ENCODE data around the gene OR1L1. TPM values are rescaled to one million over a fixed set of nuclear protein-coding genes. Genes with fewer than 3 reads are reported as not detected.

OR1L1 gene
- not detected for total RNA-seq
- long read RNA-seq = 0 reads

GRCh38 chr9:122661416-122661815 lies at the start of gene OR1L1:
Gene OR1L1, plus strand, starts transcription at chr9:122661716. Its CDS starts 0 bp downstream, at chr9:122661716.
- no peak within 1 kb of the TSS for H3K4me3 ChIP-seq
- no peaks in the 10 kb centered on the region for H3K27me3 ChIP-seq
- H3K27ac ChIP-seq = no peak within 1 kb of the TSS
- TF ChIP-seq CTCF (IDR thresholded peaks at IDR 0.05) = no peak
- intact Hi-C loops (cut with DNase I) = no loop called here
- DNase-seq = no peak
- no peak for ATAC-seq
- H3K4me1 ChIP-seq = no peaks in the 10 kb centered on the region
- no peaks in the 10 kb centered on the region for H3K36me3 ChIP-seq
- no peaks in the 10 kb centered on the region for H3K9me3 ChIP-seq

- no peak for ATAC-seq
- Histone ChIP-seq H3K36me3 (no peaks in the 10 kb centered on the region), H3K27ac (no peak within 1 kb of the TSS), H3K27me3 (no peaks in the 10 kb centered on the region), H3K4me3 (no peak within 1 kb of the TSS), H3K9me3 (no peaks in the 10 kb centered on the region), H3K4me1 (no peaks in the 10 kb centered on the region)
- no peak for TF ChIP-seq CTCF (IDR thresholded peaks at IDR 0.05)
- DNase-seq = no peak
- intact Hi-C loops (cut with DNase I) = no loop called here
These were observed 47.2 kb upstream of the OR1L1 start, which contains the start of gene OR1Q1 for GRCh38 chr9:122614362-122614761. Gene OR1Q1, plus strand, starts transcription at chr9:122614738. Its CDS starts 0 bp downstream, at chr9:122614738.

- Histone ChIP-seq H3K4me3 (no peak overlapping the region), H3K27me3 (no peaks in the 10 kb centered on the region), H3K36me3 (no peaks in the 10 kb centered on the region), H3K4me1 (no peaks in the 10 kb centered on the region), H3K27ac (no peak overlapping the region), H3K9me3 (no peaks in the 10 kb centered on the region)
- intact Hi-C loops (cut with DNase I) = no loop called here
- DNase-seq (no peak), ATAC-seq (no peak)
- no peak for TF ChIP-seq CTCF (IDR thresholded peaks at IDR 0.05)
These were observed 41.5 kb upstream of the OR1L1 start for GRCh38 chr9:122619996-122620395.

- H3K27ac ChIP-seq = no peak overlapping the region
- no peaks in the 10 kb centered on the region for H3K36me3 ChIP-seq
- H3K9me3 ChIP-seq = no peaks in the 10 kb centered on the region
- ATAC-seq (no peak), DNase-seq (no peak)
- H3K4me1 ChIP-seq = no peaks in the 10 kb centered on the region
- no peaks in the 10 kb centered on the region for H3K27me3 ChIP-seq
- TF ChIP-seq CTCF (IDR thresholded peaks at IDR 0.05) = no peak
- H3K4me3 ChIP-seq = no peak overlapping the region
- intact Hi-C loops (cut with DNase I) = no loop called here
These were observed 19.3 kb upstream of the OR1L1 start for GRCh38 chr9:122642226-122642625.

GRCh38 chr9:122656378-122656777 lies 5.1 kb upstream of the OR1L1 start:
- no peak for ATAC-seq
- TF ChIP-seq CTCF (IDR thresholded peaks at IDR 0.05) = no peak
- Histone ChIP-seq H3K4me1 (no peaks in the 10 kb centered on the region), H3K4me3 (no peak overlapping the region), H3K36me3 (no peaks in the 10 kb centered on the region), H3K9me3 (no peaks in the 10 kb centered on the region), H3K27ac (no peak overlapping the region), H3K27me3 (no peaks in the 10 kb centered on the region)
- intact Hi-C loops (cut with DNase I) = no loop called here
- no peak for DNase-seq

- ATAC-seq (no peak), DNase-seq (no peak)
- H3K9me3 ChIP-seq = no peaks in the 10 kb centered on the region
- no peaks in the 10 kb centered on the region for H3K36me3 ChIP-seq
- no peaks in the 10 kb centered on the region for H3K27me3 ChIP-seq
- intact Hi-C loops (cut with DNase I) = no loop called here
- H3K4me1 ChIP-seq = no peaks in the 10 kb centered on the region
- H3K27ac ChIP-seq = no peak within 1 kb of the TSS
- TF ChIP-seq CTCF (IDR thresholded peaks at IDR 0.05) = no peak
- no peak within 1 kb of the TSS for H3K4me3 ChIP-seq
These were observed 4.0 kb upstream of the OR1L1 start, which contains the start of gene OR1B1 for GRCh38 chr9:122657527-122657926. Gene OR1B1, minus strand, starts transcription at chr9:122657627.
